EH (cell line): ENCODE results near the gene TAAR1.
"Not testable (repeated sequence)": the region's sequence is repeated elsewhere in the genome, so short reads cannot be mapped to it uniquely, and the experiment has no call there.

ENCODE experiments used
- DNase-seq: peaks from one replicate; pipeline ENCODE4 v3.0.0-alpha.2; 2015; ENCODE audit warnings: low read depth

Gene TAAR1

DNA sequence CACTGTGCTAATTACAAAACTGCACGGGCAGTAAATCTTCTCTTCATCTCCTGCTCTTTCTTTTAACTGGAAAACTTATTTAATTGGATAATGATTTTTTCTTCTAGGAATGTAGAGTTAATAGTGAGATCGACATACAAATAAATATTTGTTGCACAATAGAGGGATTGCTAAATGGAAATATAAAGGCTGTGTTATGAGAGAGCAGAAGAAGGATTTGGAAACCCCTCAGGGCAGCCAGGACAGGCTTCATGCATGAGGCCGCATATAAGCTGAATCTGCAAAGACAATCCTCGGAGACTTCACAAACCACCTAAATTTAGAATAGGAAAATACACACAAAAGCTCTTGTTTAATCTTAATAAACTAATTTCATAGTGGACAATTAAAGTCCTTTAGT is 2.9 kb upstream of the TAAR1 start:
- DNase-seq, result no peak

DNA sequence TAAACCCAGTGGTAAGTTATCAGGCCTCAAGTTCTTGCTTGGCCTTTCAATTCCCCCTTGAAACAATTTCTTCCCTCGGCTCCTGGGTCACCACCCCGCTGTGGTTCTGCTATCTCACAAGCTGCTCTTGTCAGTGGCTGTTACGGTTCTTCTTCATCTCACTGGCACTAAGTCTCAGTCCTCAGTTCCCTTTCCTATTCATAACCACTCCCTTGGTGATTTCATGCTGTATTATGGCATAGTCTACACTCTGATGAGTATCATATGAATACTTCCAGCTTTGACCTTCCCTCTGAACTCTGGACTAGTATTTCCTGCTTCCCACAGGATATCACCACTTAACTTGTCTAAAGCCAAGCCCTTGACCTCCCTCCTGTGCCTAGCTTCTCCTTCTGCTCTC is 7.9 kb downstream of the TAAR1 start:
- no peak for DNase-seq

- no peak for DNase-seq
Observed at GRCh38 chr6:132650429-132650828, 8.6 kb downstream of the TAAR1 start.

DNA sequence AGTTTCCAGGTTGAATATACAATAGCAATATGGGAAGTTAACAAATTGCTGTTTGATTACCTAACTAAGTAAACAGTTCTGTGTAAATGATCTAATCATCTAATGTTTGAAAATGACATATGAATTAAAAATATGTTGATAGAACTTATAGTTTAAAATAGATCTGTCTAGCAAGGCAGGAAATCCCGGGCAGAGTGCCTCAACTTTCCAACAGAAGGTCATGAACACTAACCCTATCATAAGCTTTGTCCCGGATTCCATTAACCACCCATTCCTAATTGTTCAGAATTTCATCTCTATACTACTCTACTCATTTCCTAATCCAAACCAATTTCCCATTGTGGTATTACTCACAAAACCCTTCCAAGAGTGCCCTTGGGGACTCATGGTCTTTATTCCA is 10.2 kb downstream of the TAAR1 start:
- DNase-seq, result no peak

GRCh38 chr6:132648356-132648755 is 10.6 kb downstream of the TAAR1 start:
- DNase-seq, result peak; percentile 11

DNA sequence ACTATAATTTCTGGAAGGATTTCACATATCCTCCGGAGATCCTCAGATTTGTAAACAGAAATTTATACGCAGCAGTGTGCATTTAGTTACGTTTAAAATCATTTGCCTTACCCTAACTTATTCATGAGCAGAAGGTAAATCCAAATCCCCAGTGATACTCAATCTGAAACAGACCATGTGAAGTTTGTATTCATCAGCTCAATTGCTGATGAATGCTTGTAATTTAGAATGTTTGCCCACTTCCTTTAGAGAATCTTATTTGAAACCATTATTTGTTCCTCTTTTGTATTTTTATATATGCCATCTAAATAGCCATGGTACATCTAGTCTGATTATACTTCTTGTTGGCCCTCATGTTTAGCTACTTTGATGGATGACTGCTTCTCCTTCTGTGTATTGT is 15.4 kb downstream of the TAAR1 start:
- no peak for DNase-seq

- DNase-seq, result not testable (repeated sequence)
Observed at GRCh38 chr6:132637135-132637534, 21.8 kb downstream of the TAAR1 start.

GRCh38 chr6:132635906-132636305 is 23.1 kb downstream of the TAAR1 start:
- not testable (repeated sequence) for DNase-seq

GRCh38 chr6:132635288-132635687 is 23.7 kb downstream of the TAAR1 start:
- DNase-seq, result not testable (repeated sequence)

DNA sequence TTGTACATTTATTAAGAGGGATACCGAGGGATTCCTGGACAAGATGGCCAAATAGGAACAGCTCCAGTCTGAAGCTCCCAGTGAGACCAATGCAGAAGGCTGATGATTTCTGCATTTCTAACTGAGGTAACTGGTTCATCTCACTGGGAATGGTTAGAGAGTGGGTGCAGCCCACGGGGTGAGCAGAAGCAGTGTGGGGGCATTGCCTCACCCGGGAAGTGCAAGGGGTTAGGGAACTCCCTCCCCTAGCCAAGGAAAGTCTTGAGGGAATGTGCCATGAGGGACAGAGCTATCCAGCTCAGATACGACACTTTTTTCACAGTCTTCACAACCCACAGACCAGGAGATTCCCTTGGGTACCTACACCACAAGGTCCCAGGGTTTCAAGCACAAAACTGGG is 24.2 kb downstream of the TAAR1 start:
- DNase-seq, result no peak

GRCh38 chr6:132633362-132633761 is 25.6 kb downstream of the TAAR1 start:
- DNase-seq, result no peak

- DNase-seq, result no peak
Observed at GRCh38 chr6:132624175-132624574, 34.8 kb downstream of the TAAR1 start, which contains the start of gene TAAR2. Gene TAAR2, minus strand, starts transcription at chr6:132624275. Its CDS starts 0 bp downstream, at chr6:132624275.

DNA sequence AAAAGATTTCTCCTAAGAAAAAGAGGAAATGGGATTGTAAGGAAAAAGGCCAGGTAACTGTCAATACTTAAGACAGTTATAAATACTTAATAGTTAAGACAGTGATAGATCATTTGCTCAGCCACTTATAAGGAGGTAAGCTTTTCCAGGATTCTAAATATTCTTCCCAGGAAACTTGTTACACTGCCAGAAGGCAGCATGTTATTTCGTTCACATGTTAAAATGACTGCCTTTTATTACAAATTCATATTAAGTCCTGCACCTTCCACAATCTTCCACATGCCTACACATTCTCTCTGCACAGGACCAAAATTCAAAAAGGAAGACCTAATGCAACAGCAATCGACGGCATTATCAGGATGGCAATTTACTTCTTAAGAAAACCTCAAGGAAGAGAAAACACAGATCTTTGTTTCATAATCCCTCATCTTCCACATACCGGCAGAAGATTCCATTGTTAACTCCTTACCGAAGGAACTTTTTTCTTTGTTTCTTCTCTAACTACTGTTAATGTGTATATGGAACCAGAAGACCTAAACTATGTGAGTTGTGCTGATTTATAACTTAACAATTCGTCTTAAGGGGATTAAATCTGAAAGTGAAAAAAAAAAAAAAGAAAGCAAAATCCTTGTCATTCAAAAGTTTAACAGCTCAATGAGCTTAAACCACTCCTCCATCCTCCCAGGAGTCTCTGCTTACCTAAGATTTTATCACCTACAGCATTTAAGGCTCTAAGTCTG is 35.7 kb downstream of the TAAR1 start:
- DNase-seq, result no peak

DNA sequence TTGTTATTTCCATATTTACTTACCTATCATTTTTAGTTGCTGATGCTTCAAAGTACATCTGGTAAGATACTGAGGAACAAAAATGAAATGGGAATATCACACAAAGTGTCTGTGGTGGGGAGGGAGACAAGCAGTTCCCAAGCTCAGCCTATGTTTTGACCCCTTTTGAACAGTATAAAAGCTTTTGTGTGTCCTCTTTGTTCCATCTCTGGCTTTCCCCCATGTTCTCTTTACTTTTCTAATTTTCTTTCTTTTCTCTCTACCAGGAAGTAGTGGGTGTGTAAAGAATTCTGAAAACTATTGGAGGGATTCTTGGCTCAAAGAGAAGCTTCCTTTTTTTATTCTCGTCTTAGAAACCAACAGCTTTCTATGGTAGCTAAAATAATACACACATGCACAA is 42.3 kb downstream of the TAAR1 start:
- no peak for DNase-seq

DNA sequence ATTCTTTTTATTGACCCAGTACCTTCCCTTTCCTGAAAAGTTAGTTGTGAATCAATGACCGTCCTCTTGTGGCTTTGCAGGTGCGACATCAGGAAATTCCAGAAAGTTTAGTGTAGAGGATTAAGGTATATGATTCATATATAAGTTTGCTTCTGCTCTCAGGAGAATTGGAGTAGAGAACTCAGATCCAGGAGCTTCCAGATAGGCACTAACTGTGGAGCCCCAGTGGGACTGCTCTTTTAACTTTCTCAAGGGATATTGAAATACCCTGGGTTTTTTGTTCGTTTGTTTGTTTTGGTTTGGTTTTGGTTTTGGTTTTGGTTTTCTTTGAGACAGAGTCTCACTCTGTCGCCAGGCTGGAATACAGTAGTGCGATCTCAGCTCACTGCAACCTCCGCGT is 44.4 kb downstream of the TAAR1 start:
- no peak for DNase-seq

- DNase-seq, result no peak
Observed at GRCh38 chr6:132612449-132613108, 46.4 kb downstream of the TAAR1 start.

- DNase-seq, result no peak
Observed at GRCh38 chr6:132611616-132612015, 47.4 kb downstream of the TAAR1 start.

GRCh38 chr6:132607544-132608233 is 51.3 kb downstream of the TAAR1 start:
- no peak for DNase-seq

GRCh38 chr6:132604635-132605152 is 54.3 kb downstream of the TAAR1 start:
- no peak for DNase-seq

DNA sequence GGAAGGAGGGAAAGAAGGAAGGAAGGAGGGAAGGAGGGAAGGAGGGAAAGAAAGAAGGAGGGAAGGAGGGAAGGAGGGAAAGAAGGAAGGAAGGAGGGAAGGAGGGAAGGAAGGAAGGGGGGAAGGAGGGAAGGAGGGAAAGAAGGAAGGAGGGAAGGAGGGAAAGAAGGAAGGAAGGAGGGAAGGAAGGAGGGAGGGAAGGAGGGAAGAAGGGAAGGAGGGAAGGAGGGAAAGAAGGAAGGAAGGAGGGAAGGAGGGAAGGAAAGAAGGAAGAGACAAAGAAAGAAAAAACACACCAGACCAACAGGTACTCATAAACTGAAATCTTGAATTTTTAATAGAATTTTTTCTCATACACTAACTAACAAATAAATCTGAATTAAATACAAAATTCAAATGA is 58.1 kb downstream of the TAAR1 start:
- not testable (repeated sequence) for DNase-seq

DNA sequence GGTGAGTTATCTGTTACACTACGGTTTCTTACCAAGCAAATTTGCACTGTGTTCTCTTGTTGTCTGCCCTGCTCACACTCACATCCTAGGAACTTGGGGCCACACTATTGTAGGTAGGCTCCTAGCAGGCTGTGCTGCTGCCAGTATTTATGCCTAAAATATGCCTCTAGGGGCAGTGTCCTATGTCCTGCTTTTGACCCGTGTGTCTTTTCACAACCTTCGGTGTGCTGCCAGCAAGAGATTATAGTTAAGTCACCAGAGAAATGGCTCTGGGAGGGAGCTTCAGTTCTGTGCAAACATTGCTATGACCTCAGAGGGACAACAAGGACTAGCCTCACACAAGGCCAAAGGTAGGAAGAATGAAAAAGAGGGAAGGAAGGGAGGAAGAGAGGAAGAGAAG is 60.5 kb downstream of the TAAR1 start:
- DNase-seq, result peak; percentile 3

GRCh38 chr6:132596201-132596600 is 62.8 kb downstream of the TAAR1 start:
- DNase-seq, result no peak
